ENCODE data around the gene AP1S1. TPM values are rescaled to one million over a fixed set of nuclear protein-coding genes. Genes with fewer than 3 reads are reported as not detected.

The AP1S1 gene
- total and polyA plus RNA-seq, 9 of the 15 experiments (the other 6 are each of a cell fraction or from before 2014, with no cell fraction given), result 4.4 to 149 (median 89.4) TPM

DNA sequence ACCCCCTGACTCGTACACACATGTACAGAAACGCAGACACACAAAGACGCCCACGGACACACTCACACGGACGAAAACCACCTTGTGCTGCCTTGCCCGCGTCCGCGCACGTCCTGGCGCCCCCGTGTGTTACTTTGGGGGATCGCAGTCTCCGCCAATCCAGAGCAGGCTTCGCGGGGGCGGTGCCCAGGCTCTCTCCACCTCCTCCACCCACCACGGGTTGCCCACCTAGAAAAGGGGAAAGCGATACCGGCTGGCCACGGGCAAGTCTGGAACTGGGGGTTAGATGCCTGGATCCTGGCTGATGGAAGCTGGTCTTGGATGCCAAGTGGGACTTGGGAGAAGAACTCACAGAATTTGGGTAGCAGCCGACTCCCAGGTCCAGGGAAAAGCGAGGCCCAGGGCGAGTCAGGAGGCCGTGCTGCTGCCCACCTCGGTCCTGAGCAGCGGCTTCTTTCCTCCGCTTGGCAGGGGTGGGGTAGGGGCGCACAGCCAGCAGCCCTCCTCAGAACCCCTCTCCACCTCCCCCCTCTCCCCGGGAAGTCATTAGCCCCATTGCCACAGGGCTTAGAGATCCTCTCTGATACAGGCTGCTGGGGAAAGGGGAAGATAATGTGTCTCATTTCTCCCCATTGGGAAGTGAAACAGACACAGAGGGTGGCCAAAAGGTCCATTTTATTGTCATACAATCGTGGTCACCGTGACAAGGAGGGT lies 15.7 kb downstream of the AP1S1 start (continued):
- TF ChIP-seq, protein P1, sequence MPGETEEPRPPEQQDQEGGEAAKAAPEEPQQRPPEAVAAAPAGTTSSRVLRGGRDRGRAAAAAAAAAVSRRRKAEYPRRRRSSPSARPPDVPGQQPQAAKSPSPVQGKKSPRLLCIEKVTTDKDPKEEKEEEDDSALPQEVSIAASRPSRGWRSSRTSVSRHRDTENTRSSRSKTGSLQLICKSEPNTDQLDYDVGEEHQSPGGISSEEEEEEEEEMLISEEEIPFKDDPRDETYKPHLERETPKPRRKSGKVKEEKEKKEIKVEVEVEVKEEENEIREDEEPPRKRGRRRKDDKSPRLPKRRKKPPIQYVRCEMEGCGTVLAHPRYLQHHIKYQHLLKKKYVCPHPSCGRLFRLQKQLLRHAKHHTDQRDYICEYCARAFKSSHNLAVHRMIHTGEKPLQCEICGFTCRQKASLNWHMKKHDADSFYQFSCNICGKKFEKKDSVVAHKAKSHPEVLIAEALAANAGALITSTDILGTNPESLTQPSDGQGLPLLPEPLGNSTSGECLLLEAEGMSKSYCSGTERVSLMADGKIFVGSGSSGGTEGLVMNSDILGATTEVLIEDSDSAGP (CRISPR knock-in tag; IDR thresholded peaks at IDR 0.05), result no peak
- TF ChIP-seq NR2C1 (IDR thresholded peaks at IDR 0.05) (no peak), NR2C1 (tag; IDR thresholded peaks at IDR 0.05) (no peak), RFX5 (IDR thresholded peaks at IDR 0.05; ENCODE audit: low read depth, low read length) (no peak), CREBBP (IDR thresholded peaks at IDR 0.05; ENCODE audit: low read depth, low read length) (no peak), PURB (CRISPR knock-in tag; IDR thresholded peaks at IDR 0.05; ENCODE audit: low read depth) (no peak), ADNP (tag; IDR thresholded peaks at IDR 0.05) (no peak), NCOA1 (IDR thresholded peaks at IDR 0.05; ENCODE audit: low read depth) (no peak), ZNF24 (IDR thresholded peaks at IDR 0.05) (no peak; the same call in 1 of the 2 replicates), ZNF76 (CRISPR knock-in tag; IDR thresholded peaks at IDR 0.05; ENCODE audit: borderline replicate concordance) (no peak), COPS2 (conservative IDR thresholded peaks at IDR 0.05) (no peak), POLR2B (IDR thresholded peaks at IDR 0.05; ENCODE audit: low read depth, partially characterized antibody) (no peak), ZNF77 (CRISPR knock-in tag; IDR thresholded peaks at IDR 0.05) (no peak), PCBP2 (IDR thresholded peaks at IDR 0.05; ENCODE audit: low read depth, low read length, poor library complexity, severe bottlenecking) (no peak), CC2D1A (IDR thresholded peaks at IDR 0.05) (0 out of 2 replicates have a peak, but pooled peaks have one; percentile 48), ZNF583 (CRISPR knock-in tag; IDR thresholded peaks at IDR 0.05) (0 out of 2 replicates have a peak, but pooled peaks have one; percentile 17)
- TF ChIP-seq, protein P2, sequence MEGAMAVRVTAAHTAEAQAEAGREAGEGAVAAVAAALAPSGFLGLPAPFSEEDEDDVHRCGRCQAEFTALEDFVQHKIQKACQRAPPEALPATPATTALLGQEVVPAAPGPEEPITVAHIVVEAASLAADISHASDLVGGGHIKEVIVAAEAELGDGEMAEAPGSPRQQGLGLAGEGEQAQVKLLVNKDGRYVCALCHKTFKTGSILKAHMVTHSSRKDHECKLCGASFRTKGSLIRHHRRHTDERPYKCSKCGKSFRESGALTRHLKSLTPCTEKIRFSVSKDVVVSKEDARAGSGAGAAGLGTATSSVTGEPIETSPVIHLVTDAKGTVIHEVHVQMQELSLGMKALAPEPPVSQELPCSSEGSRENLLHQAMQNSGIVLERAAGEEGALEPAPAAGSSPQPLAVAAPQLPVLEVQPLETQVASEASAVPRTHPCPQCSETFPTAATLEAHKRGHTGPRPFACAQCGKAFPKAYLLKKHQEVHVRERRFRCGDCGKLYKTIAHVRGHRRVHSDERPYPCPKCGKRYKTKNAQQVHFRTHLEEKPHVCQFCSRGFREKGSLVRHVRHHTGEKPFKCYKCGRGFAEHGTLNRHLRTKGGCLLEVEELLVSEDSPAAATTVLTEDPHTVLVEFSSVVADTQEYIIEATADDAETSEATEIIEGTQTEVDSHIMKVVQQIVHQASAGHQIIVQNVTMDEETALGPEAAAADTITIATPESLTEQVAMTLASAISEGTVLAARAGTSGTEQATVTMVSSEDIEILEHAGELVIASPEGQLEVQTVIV (CRISPR knock-in tag; IDR thresholded peaks at IDR 0.05; ENCODE audit: borderline replicate concordance), result no peak
- TF ChIP-seq, protein P3, sequence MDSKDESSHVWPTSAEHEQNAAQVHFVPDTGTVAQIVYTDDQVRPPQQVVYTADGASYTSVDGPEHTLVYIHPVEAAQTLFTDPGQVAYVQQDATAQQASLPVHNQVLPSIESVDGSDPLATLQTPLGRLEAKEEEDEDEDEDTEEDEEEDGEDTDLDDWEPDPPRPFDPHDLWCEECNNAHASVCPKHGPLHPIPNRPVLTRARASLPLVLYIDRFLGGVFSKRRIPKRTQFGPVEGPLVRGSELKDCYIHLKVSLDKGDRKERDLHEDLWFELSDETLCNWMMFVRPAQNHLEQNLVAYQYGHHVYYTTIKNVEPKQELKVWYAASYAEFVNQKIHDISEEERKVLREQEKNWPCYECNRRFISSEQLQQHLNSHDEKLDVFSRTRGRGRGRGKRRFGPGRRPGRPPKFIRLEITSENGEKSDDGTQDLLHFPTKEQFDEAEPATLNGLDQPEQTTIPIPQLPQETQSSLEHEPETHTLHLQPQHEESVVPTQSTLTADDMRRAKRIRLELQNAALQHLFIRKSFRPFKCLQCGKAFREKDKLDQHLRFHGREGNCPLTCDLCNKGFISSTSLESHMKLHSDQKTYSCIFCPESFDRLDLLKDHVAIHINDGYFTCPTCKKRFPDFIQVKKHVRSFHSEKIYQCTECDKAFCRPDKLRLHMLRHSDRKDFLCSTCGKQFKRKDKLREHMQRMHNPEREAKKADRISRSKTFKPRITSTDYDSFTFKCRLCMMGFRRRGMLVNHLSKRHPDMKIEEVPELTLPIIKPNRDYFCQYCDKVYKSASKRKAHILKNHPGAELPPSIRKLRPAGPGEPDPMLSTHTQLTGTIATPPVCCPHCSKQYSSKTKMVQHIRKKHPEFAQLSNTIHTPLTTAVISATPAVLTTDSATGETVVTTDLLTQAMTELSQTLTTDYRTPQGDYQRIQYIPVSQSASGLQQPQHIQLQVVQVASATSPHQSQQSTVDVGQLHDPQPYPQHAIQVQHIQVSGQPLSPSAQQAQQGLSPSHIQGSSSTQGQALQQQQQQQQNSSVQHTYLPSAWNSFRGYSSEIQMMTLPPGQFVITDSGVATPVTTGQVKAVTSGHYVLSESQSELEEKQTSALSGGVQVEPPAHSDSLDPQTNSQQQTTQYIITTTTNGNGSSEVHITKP (IDR thresholded peaks at IDR 0.05; ENCODE audit: partially characterized antibody), result no peak
- TF ChIP-seq, protein P4, sequence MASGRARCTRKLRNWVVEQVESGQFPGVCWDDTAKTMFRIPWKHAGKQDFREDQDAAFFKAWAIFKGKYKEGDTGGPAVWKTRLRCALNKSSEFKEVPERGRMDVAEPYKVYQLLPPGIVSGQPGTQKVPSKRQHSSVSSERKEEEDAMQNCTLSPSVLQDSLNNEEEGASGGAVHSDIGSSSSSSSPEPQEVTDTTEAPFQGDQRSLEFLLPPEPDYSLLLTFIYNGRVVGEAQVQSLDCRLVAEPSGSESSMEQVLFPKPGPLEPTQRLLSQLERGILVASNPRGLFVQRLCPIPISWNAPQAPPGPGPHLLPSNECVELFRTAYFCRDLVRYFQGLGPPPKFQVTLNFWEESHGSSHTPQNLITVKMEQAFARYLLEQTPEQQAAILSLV (tag; IDR thresholded peaks at IDR 0.05), result no peak
- TF ChIP-seq, protein P5, sequence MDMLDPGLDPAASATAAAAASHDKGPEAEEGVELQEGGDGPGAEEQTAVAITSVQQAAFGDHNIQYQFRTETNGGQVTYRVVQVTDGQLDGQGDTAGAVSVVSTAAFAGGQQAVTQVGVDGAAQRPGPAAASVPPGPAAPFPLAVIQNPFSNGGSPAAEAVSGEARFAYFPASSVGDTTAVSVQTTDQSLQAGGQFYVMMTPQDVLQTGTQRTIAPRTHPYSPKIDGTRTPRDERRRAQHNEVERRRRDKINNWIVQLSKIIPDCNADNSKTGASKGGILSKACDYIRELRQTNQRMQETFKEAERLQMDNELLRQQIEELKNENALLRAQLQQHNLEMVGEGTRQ (CRISPR knock-in tag; IDR thresholded peaks at IDR 0.05), result no peak
